HG02623 (cell line): Measurements from ENCODE around the gene OR4F15.
"Not testable (repeated sequence)": the region's sequence is repeated elsewhere in the genome, so short reads cannot be mapped to it uniquely, and the experiment has no call there.

ENCODE experiments used
- ATAC-seq: cut with Tn5 transposase; IDR thresholded peaks from one replicate; pipeline ENCODE4 v1.9.1; 2021; ENCODE audit warnings: moderate library complexity; ENCODE audit not compliant: unreplicated experiment

Gene OR4F15

DNA sequence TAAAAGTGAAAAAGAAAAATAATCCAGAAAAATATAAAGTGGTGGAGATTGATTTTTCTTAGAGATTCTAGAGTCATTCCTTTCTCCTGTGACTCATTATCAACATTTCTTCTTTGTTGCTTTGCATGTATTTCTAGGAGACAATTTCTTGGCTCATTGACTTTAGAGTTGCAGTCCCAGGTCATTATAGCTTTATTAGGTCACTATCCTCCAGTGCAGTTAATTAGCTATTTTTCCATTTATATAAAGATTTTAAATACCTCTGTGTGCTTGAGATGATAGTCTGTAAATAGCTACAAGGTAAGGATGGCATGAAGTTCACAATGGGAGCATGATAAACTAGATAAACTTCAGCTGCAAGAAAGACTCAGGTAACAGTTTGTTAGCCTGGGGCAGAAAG, at the start of gene OR4F15:
TSS of gene OR4F15 (plus strand) at position 301 of the 400 bp plus-strand sequence. CDS start 5,985 bp downstream, outside the sequence.
- ATAC-seq = no peak

- not testable (repeated sequence) for ATAC-seq
Measured at GRCh38 chr15:101764669-101765339, 47.2 kb upstream of the OR4F15 start.

DNA sequence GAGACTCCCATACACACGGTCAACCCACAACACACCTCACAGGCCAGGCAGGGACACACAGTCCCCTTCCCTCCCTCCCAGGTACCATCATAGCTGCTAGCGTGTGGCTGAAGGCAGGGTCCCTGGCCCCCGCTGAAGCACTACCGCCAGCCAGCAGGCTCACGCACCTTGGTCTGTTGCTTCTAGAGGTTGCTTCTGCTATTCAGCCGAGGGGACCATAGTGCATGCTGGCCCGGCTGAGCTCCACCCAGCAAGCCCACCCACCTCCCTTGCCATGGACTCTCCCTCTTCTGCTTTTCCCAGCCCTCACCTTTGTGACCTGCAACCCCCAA, 46.7 kb upstream of the OR4F15 start:
- ATAC-seq = not testable (repeated sequence)

DNA sequence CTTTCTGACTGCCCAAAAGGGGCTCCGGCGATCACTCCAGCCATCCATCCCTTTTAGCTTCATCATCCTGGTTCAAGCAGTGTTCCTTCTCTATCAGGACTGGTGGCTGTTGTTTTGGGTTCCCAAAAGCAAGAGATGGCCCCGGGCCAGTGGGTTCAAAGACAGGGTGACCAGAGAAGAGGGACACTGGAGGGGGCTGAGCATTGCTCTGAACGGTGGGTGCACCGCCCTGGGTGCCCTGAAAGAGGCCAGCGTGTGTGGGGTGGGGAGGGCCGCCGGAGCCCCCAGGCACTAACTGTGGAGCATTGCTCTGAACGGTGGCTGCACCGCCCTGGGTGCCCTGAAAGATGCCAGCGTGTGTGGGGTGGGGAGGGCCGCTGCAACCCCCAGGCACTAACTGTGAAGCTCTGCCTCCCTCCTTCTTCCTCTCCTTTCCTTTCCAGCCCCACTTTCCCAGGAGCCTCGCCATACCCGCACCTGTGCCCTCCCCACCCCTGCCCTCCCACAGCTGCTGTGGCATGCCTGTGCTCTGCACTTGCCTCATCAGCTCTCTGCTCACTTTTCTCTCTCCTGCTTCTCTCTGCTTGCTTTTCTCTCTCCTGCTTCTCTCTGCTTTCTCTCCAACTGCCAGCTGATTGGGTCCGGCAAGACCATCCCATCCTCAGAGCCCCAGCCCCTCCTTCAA, 46.1 kb upstream of the OR4F15 start:
- no peak for ATAC-seq

GRCh38 chr15:101767083-101767640, 44.8 kb upstream of the OR4F15 start:
- not testable (repeated sequence) for ATAC-seq

GRCh38 chr15:101772921-101773320, 39.1 kb upstream of the OR4F15 start:
- no peak for ATAC-seq

DNA sequence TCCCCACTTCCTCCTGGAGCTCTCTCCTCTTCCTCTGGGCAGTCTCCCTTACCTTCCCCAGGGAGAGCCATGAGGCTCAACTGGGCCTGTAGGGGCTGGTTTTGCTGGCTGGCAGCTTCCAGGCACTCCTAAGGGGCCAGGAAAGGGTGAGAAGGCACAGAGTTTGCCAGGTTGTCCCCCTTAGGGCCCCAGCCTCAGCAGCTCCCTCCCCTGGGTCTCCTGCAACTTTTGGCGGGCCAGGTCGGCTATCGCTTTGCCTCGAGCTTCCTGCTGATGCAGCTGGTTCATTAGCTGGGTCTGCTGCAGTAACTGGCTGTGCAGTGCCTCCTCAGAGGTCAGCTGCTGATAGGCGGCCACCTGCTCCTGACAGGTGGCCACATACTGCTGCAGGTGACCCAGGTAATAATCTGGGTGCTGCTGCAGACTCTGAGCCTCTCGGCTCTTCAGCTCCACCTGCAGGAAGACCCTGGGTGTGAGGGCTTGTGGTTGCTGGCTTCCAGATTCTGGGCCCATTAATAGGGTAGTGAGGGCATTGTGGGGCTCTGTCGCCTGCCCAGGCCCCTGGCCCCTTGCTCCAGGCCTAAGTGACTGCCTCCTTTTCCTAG, 38.4 kb upstream of the OR4F15 start:
- no peak for ATAC-seq

DNA sequence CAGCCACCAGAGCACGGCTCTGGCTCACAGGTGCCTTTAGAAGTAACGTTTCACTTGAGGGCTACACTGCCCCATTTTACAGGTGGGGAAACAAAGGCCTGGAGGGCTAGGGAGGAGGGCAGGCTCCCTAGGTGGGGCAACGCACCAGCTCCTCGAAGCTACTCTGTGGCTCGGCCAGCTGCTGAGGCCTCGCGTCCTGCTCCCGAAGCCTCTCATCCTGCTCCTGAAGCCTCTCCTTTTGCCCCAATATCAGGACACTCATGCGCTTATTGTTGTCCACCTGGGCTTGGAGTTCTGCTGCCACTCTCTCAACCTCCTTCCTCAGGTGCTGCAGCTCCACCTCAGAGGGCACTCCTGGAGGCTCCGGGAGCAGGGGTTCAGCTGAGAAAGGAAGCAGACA, 36.9 kb upstream of the OR4F15 start:
- no peak for ATAC-seq

DNA sequence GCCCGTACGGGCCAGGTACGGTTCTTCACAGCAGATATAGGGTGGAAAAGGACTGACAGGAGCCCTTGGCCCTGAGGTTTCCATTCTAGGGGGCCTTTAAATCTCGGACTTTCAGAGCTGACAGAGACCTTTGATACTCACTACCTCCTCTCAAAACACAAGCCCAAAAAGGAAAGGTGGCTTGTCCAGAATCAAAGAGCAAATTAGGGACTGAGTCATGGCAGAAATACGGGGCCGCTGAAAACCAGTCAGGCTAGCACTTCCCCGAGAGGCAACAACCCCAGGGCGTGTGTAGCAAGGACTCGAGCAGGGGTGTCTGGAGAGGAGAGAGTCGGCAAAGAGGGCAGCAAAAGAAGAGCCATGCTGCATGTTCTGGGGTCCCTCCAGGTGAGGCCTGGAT, 33.4 kb upstream of the OR4F15 start:
- not testable (repeated sequence) for ATAC-seq

DNA sequence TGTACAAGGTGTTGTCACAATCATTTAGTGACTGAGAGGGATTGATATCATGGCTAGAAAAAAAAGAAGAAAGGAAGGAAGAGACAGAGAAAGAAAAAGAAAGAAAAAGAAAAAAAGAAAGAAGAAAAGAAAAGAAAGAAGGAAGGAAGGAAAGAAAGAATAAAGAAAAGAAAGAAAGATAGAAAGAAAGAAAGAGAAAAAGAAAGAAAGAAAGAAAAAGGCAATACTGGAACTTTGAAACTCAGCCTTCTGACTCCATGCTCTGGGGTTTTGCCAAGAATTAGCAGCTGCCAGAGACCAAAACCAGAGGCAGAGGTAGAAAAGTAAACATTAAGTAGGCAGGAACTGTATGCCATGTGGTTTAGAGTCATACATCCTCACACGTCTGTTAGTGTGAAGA, 31.8 kb upstream of the OR4F15 start:
- ATAC-seq = not testable (repeated sequence)

GRCh38 chr15:101781928-101782327, 30.1 kb upstream of the OR4F15 start:
- ATAC-seq = no peak

- ATAC-seq = no peak
Measured at GRCh38 chr15:101784644-101785043, 27.4 kb upstream of the OR4F15 start.

DNA sequence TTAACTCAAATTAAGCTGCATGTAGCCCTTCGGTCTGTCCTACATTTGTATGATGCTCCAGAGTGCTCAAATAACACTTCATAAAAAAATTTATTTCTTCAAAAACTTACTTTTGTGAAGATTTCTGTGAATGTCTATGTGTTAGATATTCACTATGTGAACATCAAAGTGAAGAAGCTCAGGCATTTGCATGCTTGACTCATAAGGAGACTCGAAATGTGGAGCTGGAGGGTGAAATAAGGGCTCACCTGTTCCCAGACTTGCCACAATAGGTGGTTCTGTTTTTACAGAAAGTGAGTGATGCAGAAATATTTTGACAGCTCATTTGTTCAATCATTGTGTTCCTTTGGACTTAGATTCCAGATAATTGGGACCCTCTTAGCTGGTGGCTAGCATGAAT, 25.6 kb upstream of the OR4F15 start:
- not testable (repeated sequence) for ATAC-seq

- ATAC-seq = not testable (repeated sequence)
Measured at GRCh38 chr15:101788001-101788400, 24.0 kb upstream of the OR4F15 start.

GRCh38 chr15:101788503-101789269, 23.3 kb upstream of the OR4F15 start:
- ATAC-seq = not testable (repeated sequence)

DNA sequence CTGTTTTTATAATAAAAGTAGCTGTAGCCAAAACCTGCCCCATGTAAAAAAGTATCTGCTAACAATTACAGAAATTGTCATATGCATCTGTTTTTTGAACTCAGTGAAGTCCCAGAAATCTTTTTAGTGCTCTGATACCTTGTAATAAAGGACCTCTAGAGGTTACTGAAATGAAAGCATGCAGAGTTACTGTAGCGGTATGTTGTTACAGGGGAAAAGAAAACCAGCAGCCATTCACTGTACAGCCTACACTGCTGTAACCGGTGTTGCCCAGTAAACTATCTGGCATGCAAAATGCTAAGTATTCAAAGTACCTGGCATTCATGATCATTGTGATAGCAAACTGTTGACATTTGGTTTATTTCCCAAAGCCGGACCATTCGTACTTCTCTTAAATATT, 21.3 kb upstream of the OR4F15 start:
- ATAC-seq = not testable (repeated sequence)

DNA sequence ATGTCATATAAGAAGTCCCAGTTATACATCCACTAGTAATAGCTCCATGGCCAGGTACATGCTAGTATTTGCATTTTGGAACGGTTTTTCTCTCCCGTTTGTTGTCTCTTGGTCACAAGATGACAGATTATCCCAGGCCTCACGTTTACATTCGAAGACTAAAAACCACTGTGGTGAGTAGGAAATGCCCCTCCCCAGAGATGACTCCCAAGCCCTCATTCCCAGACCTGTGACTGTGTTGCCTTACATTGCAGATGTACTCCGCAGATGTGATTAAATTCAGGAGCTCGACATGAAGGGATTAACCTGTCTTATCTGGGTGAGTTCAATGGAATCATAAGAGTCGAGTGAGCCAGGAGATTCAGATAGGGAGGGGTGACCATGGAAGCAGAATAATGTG, 18.0 kb upstream of the OR4F15 start:
- ATAC-seq = not testable (repeated sequence)

DNA sequence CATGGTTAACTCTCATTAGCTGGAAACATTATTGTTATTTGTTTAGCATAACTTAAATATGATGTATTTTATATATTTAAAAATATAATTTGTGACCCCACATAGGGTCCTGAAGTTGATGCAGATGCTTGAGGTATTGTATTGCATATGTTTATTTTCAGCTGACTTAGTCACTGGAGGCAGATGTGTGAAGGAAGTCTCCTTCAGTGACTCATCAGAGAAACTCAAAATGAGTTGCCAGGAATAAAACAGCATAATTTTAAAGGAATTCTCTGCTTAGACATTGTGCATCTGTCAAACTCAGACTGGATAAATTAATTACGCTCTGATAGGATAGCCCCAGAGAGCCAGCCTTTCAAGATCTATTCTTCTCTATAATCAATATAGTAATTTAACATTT, 16.5 kb upstream of the OR4F15 start:
- ATAC-seq = no peak

- ATAC-seq = no peak
Measured at GRCh38 chr15:101799665-101800064, 12.3 kb upstream of the OR4F15 start.

- no peak for ATAC-seq
Measured at GRCh38 chr15:101801048-101801447, 11.0 kb upstream of the OR4F15 start.

DNA sequence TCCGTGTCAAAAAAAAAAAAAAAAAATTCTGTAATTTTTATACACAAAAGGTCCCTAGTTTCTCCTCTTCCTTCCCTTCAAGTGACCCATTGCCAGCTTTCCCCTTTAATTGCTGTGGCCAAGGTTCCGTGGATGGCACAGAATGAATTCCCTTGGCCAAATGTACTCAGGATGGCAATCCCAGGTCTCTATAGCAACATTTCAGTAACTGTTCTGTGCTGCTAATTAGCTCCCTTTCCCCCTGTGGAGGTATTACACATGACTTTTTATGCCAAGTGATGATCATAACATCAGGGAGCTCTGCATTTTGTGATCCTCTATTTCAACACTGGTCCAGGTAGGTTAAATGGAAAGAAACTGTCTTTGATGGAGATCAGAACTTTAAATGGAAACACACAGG, 8.8 kb upstream of the OR4F15 start, which contains the start of gene OR4F6:
TSS of gene OR4F6 (plus strand) at position 301 of the 400 bp plus-strand sequence. CDS start 2,211 bp downstream, outside the sequence.
- ATAC-seq = no peak
